Activated CD8-positive, alpha-beta memory T cell treated with anti-CD3 and anti-CD28 coated beads for 24 hours (primary cell): Measurements from ENCODE around the gene ZSCAN18.

ENCODE experiments used
- DNase-seq: peaks from one replicate; pipeline ENCODE4 v3.0.0-alpha.2; 2020

ZSCAN18 gene

DNA sequence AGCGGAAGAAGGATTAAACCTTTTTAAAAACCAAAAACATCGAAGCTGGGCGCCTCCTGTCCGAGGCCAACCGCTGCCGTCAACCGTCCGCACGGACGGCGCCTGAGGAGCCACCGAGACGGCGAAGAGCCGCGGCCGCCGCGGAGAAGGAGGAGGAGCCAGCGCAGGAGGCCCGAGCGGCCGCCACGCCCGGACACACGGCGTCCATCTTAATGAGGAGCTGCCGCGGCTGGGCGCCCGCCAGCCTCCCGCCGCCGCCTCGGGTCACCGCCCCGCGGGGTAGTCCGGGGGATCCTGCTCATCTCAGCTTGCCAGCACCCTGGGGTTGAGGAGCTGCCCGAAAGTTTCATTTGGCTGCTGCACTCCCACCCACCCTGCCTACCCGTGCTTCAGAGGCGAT is 53.6 kb downstream of the ZSCAN18 start:
- DNase-seq = no peak

- no peak for DNase-seq
These were observed 55.3 kb downstream of the ZSCAN18 start for GRCh38 chr19:58042495-58043340.

DNA sequence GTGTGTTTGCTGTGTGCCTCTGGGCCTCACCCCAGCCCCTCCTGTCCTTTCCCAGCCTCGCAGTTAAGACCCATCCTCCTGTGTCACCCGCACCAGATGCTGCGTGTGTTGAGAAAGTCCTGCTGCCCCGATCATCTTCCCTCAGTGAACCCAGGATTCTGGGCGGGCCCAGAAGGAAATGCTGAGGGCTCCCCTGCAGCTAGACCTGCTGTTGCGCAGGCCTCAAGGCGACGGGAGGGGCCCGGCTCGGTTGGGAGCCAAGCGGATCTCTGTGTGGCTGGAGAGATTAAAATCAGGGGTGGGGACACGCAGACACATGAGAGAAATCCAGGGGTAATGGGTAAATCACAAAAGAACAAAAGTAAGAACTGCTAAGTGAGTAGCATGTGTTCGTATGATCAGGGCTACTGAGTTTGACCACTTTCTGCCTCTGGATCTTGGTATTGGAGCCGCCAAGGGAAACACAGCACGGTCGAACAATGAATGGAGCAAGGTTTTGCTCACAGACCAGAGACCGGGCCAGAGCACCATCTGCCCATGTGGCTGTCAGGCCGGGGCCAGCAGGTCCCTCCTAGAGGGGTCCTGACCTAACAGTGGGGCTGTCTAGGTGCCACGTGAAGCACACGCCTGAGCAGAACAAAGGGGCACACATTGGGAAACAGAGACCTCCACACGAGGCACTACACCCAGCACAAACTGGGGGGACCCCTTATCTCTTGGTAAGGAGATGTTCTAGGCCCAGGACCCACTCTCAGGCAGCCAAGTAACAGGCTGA is 57.1 kb downstream of the ZSCAN18 start:
- no peak for DNase-seq

GRCh38 chr19:58038688-58039204 is 59.3 kb downstream of the ZSCAN18 start:
- no peak for DNase-seq

DNA sequence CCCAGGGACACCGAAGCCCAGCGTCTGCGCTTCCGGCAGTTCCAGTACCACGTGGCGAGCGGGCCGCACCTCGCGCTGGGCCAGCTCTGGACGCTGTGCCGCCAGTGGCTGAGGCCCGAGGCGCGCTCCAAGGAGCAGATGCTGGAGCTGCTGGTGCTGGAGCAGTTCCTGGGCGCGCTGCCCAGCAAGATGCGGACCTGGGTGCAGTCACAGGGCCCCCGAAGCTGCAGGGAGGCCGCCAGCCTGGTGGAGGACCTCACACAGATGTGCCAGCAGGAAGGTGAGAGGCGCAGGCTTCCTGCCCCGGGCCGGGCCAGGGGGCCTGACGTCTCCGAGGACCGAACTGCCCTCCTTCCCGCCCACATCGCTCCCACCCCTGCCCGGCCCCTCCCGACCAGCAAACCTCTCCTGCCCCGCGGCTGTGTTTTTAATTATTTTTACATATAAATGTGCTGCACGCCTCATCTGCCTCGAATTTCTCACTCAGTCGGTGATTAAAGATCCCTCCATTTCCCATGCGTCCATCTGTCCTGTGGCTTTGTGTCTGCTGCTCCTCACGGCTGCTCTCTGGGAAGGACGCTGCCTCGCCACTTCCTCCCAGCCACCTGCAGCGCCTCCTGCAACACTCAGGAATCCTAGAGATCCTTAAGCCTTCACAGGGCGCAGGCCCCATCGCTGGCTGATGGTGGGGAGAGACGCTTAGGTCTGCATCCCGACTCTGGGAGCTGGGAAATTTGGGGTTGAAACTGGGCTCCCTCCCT is 59.9 kb downstream of the ZSCAN18 start:
- no peak for DNase-seq

DNA sequence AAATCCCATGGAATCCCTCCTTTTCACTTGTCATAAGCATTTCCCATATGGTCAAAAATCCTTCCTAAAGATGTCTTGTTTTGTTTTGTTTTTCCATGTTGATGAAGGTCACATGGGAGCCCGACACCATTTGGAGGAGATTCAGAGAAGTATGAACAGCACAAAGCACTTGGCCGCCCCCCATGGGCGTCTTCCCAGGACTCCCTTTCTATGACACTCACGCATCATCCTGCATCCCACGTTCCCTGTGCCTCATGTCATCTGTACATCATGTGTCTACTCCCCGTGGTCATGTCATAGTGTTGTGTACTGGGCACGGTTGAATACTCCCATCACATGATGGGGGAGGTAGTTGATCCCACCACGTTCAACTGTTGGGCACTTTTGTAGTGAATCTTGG is 62.2 kb downstream of the ZSCAN18 start:
- no peak for DNase-seq

DNA sequence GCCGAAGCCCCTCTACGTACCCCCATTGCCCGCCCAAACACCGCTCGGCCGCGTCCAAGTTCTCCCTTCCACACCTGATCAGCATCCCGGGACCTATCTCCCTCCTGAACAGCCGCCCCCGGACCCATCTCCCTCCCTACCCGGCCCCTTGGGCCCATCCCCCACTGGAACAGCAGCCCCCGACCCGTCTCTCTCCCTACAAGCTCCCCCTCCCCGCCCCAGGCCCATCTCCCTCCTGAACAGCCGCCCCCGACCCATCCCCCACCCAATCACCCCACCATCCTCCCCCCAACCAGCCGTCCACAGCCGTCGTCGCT is 63.6 kb downstream of the ZSCAN18 start:
- no peak for DNase-seq
